GM18502 (cell line): ENCODE measurements around the gene FRAS1.
"Not testable (repeated sequence)": the region's sequence is repeated elsewhere in the genome, so short reads cannot be mapped to it uniquely, and the experiment has no call there.

Experiments
- ATAC-seq: cut with Tn5 transposase; IDR thresholded peaks from one replicate; pipeline ENCODE4 v1.9.1; 2021; ENCODE audit warnings: mild to moderate bottlenecking; ENCODE audit not compliant: unreplicated experiment, poor library complexity

FRAS1 gene

DNA sequence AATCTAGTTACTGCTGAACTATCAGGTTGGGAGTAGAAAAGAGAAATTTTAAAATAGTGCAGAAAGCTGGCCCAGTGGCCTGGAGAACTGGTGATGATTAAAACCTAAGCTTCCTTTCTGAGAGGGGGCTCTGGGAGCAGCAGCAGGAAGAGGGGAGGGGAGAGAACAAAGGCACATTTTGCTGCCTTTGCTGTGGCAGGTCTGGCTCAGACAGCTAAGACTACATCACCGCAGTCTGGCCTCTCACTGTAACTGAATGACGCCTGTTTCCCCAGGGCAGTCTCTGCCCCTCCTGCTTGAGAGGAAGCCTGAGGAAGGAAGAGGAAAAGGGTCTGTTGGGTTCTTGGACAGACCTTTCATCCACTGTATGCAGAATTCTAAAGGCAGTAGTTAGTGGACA lies 148.5 kb downstream of the FRAS1 start:
- no peak for ATAC-seq

DNA sequence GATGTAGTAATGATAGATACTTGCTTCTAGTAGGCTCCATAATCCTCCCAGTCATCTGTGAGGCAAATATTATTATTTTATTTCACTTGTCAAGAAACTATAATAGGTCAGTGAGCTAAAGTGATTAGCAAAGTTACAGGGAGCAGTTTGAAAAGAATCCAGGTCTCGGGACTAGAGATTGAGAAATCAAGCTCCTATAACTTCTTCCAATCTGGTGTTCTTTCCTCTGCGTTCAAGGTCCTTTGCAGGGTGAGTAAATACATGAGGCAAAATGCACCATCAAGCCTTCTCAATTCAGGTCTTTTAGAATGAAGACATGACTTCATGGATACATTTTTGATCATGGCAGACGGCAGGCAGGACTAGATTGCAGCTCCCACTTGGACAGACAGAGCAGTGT lies 150.4 kb downstream of the FRAS1 start:
- no peak for ATAC-seq

- ATAC-seq: no peak
Observed at GRCh38 chr4:78207951-78208350, 150.8 kb downstream of the FRAS1 start.

DNA sequence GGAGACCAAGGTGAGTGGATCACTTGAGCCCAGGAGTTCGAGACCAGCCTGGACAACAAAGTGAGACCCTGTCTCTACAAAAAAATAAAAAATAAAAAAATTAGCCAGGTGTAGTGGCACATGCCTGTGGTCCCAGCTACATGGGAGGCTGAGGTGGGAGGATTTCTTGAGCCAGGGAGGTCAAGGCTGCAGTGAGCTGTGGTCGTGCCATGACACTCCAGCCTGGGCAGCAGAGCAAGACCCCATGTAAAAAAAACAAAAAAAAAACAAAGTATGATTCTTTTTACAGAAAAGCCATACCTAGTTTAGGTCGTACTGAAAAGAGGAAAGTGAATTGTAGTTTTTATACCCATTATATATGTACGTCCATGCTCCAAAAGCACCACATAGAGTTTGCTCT lies 151.8 kb downstream of the FRAS1 start:
- not testable (repeated sequence) for ATAC-seq

DNA sequence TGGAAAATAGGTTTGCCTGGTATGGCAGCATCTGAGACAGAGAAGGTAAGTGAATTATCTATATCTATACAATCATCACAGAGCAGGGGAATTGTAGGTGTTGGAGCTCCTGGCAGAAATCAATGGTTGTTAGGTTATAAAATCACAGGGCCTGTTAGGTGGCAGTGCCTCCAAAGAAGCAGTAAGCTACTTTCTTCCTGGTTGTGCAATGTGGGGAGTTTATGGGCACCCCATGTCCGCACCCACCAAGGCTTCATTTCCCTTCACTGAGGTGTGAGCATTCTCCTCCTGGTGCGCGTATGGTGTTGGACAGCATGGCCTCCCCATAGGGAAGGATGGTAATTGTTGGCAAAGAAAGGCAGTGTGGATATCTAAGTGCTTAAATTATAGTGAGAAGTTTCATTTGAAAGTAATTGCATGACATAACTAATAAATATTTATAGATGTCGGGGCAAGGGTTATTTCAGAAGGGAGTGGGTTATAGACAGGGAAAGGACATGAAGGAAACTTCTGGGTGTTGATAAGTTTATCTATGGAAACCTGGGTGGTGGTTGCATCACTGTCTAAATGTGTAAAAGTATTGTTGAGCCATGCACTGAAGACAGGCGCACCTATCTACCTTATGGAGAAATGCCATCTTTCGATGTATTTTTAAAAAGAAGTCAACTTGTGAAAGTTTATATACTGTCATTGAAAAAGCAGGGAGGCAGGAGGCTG lies 153.7 kb downstream of the FRAS1 start:
- ATAC-seq: no peak

DNA sequence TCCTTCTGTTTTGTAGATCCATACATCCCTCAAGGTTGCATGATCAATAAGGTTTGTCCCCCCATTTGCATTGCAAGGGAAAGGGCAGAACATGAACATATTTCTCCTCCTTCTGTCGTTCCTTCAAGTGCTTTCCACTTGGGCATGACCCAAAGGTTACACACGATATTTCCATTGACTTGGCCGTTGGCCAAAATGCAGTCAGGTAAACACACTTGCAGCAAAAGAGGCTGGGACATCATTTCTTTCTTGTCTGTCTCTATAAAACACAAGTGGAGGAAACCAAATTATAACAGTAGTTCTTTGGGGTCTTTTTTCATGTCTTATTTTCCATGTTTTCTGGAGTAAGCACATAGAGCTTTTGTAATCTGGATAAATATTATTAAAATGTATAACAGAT lies 156.1 kb downstream of the FRAS1 start:
- no peak for ATAC-seq

DNA sequence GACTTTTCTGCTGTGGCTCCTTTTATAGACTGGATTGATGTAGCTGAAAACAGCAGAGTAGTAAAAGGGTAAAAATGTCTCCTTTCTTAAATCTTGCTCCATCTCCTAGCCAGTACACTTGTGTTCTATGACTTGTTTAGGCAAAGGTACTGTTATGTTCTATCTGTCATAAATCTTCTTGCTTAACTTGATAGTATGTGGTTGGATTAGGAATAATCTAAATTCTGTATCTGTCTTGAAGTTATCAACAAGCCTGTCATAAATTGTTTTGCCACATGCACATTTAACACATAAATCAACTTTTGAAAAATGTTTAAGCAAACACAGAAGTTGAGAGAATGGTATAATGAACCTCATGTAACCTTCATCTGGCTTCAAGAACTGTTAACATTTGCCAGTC lies 157.0 kb downstream of the FRAS1 start:
- ATAC-seq: no peak

- no peak for ATAC-seq
Observed at GRCh38 chr4:78217557-78217956, 160.4 kb downstream of the FRAS1 start.

DNA sequence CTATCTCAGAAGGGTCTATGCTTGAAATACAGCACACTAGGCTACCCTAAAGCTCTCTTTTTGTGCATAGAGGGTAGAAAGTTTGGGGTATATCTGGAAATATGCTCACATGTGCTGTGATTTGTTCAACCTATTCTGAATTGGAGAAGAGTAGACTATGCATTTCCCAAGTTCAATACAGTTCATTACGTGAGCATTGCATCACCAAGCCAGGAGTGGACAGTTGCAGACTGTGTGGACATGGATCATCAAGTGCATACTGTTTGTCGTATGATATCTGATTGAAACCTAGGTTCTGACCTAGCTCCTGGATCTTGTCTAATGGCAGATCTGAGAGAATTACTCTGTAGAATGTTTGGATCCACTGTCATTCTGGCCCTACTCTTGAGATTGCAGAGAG lies 161.1 kb downstream of the FRAS1 start:
- ATAC-seq: no peak

GRCh38 chr4:78219825-78220224 lies 162.7 kb downstream of the FRAS1 start:
- ATAC-seq: no peak

- no peak for ATAC-seq
Observed at GRCh38 chr4:78220283-78220682, 163.2 kb downstream of the FRAS1 start.

GRCh38 chr4:78222575-78223186 lies 165.6 kb downstream of the FRAS1 start:
- ATAC-seq: no peak

DNA sequence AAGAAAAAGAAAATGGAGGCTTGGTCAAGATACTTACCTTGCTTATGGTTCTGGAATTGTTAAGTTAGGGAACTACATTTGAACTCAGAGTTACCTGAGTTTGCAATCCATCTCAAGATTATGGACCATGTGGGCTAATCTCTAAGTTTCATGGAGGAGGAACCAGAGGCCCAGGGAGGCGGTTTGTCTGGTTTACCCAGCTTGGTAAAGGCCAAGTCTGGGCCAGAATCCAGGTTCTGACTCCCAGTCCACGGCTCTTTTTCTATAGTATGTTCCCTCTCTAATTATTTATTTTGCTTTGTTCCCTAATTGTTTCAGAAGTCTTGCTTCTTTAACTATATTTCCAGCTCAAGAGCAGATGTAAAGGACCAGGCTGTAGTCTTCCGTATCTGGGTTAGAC lies 168.1 kb downstream of the FRAS1 start:
- no peak for ATAC-seq

DNA sequence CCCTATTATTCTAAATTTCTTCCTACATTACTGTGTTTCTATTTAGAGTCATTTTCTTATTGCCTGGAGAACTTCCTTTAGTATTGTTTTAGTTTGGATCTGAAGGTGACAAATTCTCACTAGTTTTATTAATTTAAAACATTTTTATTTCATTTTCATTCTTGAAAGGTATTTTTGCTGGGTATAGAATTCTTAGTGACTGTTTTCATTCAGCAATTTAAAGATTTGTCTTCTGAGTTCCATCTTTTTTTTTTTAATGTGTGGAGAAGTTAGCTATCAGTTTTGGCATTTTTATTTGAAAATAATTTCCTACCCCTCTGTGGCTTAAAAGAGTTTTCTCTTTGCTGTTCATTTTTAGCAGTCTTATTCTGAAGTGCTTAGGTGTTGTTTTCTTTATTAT lies 169.2 kb downstream of the FRAS1 start:
- no peak for ATAC-seq

- ATAC-seq: no peak
Observed at GRCh38 chr4:78227411-78228057, 170.4 kb downstream of the FRAS1 start.

- no peak for ATAC-seq
Observed at GRCh38 chr4:78235800-78236199, 178.7 kb downstream of the FRAS1 start.

DNA sequence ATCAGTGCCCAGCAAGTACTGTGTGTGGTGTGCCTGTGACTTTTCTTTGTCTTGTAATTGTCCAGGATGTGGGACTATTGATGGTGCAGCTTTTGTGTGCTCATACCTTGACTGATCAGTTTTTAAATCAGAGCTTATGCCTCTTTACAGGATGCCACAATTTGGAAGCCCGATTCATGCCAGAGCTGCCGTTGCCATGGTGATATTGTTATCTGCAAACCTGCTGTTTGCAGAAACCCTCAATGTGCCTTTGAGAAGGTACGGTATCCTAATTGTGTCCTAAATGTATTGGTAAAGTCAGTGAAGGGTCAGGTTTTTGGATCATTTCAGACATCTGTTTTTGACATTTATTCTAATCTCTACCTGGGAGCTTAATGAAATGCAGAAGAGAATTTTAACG lies 180.2 kb downstream of the FRAS1 start:
- no peak for ATAC-seq

- ATAC-seq: no peak
Observed at GRCh38 chr4:78242071-78242470, 184.9 kb downstream of the FRAS1 start.

DNA sequence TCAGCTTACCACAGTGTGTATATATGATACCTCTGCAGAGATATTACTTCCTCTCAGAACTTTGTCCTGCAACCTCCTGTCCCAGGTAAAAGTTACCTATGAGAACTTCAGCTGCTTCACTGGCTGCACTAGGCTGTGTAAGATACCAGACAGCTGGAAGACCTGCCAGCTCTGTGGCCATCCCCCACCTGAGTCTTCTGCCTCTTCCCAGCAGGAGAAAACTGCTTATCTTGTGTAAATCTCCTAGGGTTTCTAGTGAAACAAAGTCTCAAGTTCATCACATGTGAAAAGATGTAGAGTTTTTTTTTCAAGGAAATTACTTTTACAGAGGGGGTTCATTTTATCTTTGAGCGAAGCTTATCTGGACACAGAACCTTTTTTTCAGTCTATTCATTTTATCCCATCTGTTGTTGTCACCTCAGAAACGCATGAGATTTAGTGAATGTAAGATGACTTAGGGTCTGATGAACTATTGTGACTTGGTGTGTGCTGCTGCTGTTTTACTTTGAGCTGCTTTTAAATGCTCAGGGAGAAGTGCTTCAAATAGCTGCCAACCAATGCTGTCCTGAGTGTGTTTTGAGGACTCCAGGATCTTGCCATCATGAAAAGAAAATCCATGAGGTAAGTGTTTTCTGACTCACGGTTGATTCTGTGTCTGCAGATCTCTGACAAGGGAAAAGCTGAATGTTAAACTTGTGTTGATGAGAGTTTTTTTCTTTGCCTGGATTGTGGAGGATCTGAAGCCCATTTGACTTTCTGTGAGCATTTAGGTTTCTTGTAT lies 187.8 kb downstream of the FRAS1 start:
- no peak for ATAC-seq

- ATAC-seq: no peak
Observed at GRCh38 chr4:78247536-78248285, 190.6 kb downstream of the FRAS1 start.
